GM19240 (cell line): Measurements from ENCODE around the gene GBGT1.

Source experiments
- DNase-seq: peaks from one replicate; pipeline ENCODE4 v3.0.0; 2011; ENCODE audit warnings: low spot score; ENCODE audit not compliant: insufficient read length

Gene GBGT1

GRCh38 chr9:133144142-133144903 lies 19.4 kb downstream of the GBGT1 start:
- DNase-seq = peak; percentile 99

GRCh38 chr9:133143639-133144141 lies 20.0 kb downstream of the GBGT1 start:
- no peak for DNase-seq

- DNase-seq = no peak
Observed at GRCh38 chr9:133142684-133143622, 20.8 kb downstream of the GBGT1 start.

- no peak for DNase-seq
Observed at GRCh38 chr9:133141833-133142595, 21.7 kb downstream of the GBGT1 start.

- DNase-seq = no peak
Observed at GRCh38 chr9:133140606-133141005, 23.1 kb downstream of the GBGT1 start.

DNA sequence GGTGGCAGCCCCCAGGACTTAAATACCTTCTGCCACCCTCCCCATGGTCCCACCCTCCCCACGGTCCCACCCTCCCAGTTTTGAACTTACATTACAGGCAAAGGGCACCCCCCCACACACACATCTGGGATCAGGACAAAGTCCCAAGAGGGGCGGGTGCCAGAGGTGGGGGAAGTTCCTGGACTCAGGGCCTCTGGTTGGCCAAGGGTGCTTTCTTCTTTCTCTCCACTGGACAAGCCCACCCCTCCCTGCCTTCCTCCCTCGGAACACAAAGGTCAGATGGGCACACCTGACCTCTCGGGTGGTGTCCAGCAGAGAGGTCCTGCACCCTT lies 23.6 kb downstream of the GBGT1 start:
- no peak for DNase-seq

- DNase-seq = no peak
Observed at GRCh38 chr9:133139246-133140173, 24.2 kb downstream of the GBGT1 start.

DNA sequence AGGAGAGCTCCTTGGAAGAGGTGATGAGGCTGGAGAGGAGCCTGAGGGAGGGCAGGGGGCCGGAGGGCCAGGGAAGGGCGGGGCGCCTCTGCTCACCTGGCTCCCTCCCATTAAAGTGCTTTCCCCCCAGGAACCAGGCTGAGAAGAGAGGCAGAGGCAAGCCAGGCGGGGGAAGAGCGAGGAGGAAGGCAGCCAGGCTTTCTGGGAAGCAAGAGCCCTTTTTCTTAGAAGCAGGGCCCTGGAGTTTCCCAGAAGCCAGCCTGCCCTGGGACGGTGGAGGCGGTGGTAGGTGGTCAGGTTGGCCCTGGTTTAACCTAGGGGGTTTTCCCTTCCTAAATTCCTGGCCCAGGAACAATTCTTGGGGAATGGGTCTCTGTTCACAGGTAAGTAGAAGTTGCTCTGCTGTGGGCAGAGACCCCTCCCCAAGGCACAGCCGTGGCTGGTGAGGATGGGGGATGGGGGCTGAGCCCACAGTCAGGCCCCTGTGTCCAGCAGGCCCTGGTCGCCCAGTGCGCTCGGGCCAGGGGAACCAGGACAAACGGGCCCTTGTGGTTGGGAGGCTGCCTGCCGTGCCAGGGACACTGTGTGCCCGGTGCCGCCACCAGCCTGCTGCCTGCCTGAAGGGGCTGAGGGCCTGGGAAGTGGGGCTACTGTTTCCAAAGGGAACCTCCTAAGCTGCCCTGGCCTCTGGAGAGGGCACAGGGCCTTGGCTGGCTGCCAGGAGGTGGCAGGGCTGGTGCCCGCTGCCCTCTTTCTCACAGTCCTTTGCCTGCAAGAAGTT lies 26.1 kb downstream of the GBGT1 start:
- no peak for DNase-seq

DNA sequence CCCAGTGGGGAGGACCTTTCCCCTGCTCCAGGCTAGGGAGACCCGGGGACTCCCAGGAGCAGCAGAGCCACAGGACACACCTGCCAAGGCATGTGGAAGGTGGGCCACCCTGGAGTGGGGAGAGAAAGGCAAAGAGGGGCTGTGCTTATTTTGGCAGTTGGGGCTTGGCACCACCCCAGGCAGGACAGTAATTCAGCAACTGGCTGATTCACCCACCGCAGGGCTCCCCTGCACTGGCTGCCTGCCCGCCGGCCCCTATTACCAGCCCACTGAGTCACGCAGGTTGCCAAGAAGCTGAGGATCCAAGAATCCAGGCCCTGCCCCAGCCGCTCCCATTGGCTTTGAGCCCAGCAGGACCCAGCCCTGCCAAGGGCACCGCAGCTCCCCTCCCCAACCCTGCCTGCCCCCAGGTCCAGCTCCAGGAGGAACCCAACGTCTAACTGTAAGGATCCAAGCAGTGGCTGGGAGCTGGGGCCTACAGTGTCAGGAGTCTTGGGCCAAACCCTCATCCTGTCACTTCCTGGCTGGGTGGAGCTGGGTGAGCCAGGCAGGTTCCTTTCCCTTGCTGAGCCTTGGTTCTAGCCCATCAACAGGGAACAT lies 28.5 kb downstream of the GBGT1 start:
- DNase-seq = no peak

DNA sequence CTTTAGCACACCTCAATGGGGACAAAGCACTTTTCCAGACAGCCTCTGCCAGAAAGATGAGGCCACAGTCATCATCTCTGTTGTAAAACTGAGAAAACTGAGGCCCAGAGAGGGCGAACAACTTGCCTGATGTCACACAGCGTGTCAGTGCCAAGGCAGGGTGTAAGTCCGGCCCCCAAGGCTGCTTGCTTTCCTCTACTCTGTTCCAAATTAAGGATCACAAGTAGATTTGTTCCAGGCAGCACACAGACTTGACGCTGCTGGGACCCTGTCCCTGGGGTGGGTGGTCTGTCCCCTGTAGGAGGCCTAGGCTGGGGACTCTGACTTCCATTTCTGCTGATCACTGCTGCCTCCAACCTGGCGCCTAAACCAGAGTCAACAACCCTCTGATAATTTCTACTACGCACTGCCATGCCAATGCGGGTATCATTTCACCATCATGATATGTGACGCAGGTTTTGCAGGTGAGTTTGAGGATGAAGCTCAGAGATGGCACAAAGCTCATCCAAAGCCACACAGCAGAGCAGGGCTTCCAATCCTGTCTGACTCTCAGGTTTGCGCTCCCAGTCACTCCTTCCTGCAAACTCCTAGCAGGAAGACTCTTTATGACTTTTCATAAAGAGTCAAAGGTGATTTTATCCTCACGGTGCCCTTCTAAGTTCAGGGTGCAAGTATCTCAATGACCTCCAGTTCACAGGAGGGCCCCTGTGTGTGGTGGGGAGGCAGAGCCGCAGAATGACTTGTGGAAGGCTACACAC lies 29.1 kb downstream of the GBGT1 start:
- DNase-seq = no peak

DNA sequence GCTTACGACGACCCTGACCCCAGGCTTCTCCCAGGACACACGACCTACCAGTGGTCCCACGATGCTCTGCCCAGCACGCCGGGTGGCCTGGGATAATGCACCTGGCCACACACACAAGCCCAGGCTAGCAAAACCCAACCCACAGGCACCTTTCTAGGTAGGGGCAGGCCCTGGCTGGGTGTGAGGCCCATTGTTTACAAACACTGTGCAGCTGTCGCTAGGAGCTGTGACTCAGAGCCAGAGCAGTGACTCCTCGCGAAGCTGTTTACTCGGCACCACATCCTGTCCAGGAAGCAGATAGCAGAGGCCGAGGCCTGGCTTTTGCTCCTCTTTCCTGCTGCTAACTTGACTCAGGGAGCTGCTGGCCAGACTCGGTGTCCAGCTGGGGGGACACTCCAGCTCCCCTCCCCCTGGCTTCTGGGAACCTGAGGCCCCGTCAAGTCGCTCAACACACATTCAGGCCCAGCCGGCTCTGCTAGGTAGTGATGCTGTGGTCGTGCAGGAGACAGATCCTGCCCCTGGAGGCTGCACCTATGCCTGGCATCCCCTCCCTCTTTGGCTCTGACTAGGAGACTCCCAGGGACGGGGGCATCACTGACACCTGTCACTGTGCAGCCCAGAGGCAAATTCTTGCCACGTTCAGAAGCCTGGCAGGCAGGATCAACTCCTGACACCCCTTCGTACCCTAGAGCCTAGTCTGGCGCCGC lies 29.9 kb downstream of the GBGT1 start:
- DNase-seq = peak; percentile 99

- DNase-seq = no peak
Observed at GRCh38 chr9:133132174-133132573, 31.5 kb downstream of the GBGT1 start.

- DNase-seq = no peak
Observed at GRCh38 chr9:133131506-133131905, 32.2 kb downstream of the GBGT1 start.

GRCh38 chr9:133130685-133131244 lies 32.9 kb downstream of the GBGT1 start:
- DNase-seq = peak; percentile 78

DNA sequence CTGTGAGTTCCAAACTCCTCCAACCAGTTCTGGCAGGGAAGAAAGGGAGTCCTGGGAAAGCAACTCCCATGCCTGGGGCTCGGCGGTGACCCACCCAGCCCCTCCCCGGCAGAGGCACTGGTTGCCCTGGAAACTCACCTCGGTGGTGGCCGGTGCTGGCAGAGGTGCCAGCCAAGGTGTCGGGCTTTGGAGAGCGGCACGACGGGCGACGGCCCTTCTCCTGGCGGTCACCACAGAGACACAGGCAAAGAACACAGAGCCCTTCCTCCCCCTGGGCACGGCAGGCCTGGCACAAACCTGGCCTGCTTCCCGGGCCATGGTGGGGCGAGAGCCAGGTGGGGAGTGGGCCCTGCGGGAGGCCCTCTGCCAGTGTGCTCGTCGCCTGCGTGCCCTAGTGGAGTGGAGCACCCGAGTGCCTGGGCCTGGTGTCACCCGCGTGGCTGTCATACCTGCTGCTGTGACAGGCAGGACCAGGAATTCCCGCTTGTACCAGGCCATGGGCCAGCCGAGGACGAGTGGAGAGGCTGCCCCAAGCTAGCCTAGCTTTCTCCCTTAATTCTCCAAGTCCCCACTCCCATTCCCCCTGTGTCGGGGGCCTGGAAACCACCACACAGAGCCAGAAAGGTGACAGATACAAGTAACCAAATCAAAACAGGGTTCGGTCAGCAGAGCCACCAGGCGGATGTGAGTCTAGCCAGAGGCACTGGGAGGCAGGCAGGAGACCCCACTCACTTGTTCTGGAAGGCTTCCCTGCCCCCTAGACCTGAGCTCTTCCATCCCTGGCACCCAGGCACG lies 34.5 kb downstream of the GBGT1 start:
- DNase-seq = no peak

- DNase-seq = no peak
Observed at GRCh38 chr9:133128152-133128551, 35.6 kb downstream of the GBGT1 start.
